Body of pancreas (tissue), 4 donors: ENCODE results near the gene CEP164. TPM values are rescaled to one million over a fixed set of nuclear protein-coding genes. Genes with fewer than 3 reads are reported as not detected.

Experiments
- ATAC-seq: fragments of 150-250 bp; one replicate; pipeline ENCODE4 v1.9.1; 2016
- DNase-seq, 4 donors: peaks; one replicate each; pipeline ENCODE4 v3.0.0-alpha.2; 2019
- H3K27ac ChIP-seq, 4 donors: fragments of 200-600 bp; sonication (generic); 1 replicate in 3 of 4; 2 replicates in 1 of 4; pipeline versions ENCODE4 v1.5.1 to v1.6.1; 2016 to 2019; ENCODE audit warnings: mild to moderate bottlenecking in 1 of 4, mixed read lengths in 1 of 4, moderate library complexity in 1 of 4
- H3K27me3 ChIP-seq, 2 donors: fragments of 200-600 bp; sonication (generic); one replicate each; pipeline ENCODE4 v1.6.0; 2016; ENCODE audit warnings: mild to moderate bottlenecking in 1 of 2
- H3K36me3 ChIP-seq, 2 donors: fragments of 200-600 bp; sonication (generic); replicated peaks in 1 of 2; 2 replicates each; pipeline ENCODE4 v1.5.1; 2016; ENCODE audit warnings: low read depth in 2 of 2; ENCODE audit not compliant: insufficient read depth in 1 of 2
- H3K4me1 ChIP-seq: fragments of 200-600 bp; sonication (generic); one replicate; pipeline ENCODE4 v1.6.0; 2016
- H3K4me3 ChIP-seq, 2 donors: fragments of 200-600 bp; sonication (generic); 1 replicate in 1 of 2; 2 replicates in 1 of 2; pipeline ENCODE4 v1.5.1; 2016 to 2019
- H3K9me3 ChIP-seq, 3 donors: fragments of 200-600 bp; sonication (generic); 1 replicate in 2 of 3; 2 replicates in 1 of 3; pipeline ENCODE4 v1.5.1; 2016
- CTCF ChIP-seq, 7 experiments: fragments of 450-650 bp in 4 of 7; fragments of 200-600 bp in 3 of 7; sonication (generic) in 3 of 7; IDR thresholded peaks; one replicate each; pipeline ENCODE4 v1.5.1; 2016 to 2019; ENCODE audit warnings: antibody characterized with exemption in 7 of 7
- POLR2A ChIP-seq, 3 donors: fragments of 450-650 bp; IDR thresholded peaks; one replicate each; pipeline ENCODE4 v1.6.1; 2016; ENCODE audit warnings: antibody characterized with exemption in 3 of 3, mild to moderate bottlenecking in 2 of 3
- WGBS, 2 donors: methylation state at CpG; one replicate each; pipeline ENCODE4 v1.1.5; 2017; 5-methylcytosine and 5-hydroxymethylcytosine counted together
- intact Hi-C: fragments of 100-400 bp; cut with DNase I; formaldehyde crosslinking; loops from one replicate; pipeline ENCODE4 v1.15.1; 2023
- total RNA-seq, 2 donors: library from RNA; depleted of rRNA; stranded (reverse); fragments of >200 nt; gene quantifications; one replicate each; pipeline ENCODE4 v1.1.0, GENCODE V29; 2016

CEP164 gene
- total RNA-seq, 2 donors from 2014 or later, result 29.1 to 45.8 TPM

DNA sequence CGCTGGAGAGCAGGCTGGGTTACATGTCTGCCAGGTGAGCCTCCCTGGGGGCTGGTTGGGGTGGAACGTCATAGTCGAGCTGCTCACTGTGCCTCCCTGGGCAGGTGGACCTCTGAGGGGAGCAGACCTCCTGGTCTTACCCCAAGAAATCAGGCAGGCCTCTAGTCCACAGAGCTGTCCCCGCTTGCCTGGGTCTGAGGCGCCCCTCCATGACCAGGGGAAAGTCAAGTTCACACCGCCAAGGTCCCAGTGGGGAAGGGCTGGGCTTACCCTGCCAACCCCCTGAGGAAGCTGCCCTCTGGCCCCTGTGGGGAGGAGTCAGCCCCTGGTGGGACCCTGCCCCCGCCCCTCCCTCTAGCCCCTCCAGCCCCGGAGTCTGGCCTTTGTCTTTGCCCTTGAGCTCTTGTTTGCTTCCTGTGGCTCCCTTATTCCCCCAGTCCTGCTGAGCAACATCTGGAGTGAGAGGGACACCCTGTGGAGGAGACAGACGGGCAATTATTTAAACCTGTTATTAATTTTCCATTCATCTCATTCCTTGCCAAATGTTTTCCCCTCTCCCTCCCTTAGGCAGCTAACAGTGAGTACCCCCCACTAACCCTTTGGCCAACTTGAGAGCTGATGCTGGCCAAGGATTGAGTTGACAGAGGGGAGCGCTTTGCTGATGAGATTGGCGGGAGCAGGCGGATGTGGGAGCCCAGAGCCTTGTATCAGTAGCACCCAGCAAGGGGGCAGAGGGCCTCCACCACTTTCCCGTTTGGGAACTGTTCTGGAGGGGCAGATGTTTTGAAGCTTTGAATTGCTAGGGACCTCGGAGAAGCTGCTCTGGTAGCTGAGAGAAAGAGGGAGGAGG is 83.4 kb downstream of the CEP164 start:
- no peak for DNase-seq

DNA sequence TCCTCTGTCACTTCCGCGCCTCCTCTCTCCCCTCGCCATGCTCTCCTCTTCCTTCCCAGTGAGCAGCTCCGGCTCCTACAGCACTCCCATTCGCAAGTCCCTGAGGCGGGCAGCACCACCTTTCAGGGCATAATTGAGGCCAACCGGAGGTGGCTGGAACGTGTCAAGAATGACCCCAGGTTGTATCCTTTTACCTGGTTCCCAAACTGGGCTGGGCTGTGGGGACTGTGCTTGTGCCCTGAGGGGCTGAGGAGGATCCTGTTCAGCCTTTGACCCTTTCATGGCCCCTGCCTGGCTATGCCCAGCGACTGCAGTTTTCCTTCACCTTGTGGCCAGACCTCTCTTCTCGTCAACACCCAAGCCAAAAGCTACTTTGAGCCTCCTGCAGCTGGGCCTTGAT is 84.1 kb downstream of the CEP164 start:
- Histone ChIP-seq H3K27me3 (no peaks in the 10 kb centered on the region), H3K27ac (no peak overlapping the region), H3K9me3 (no peaks in the 10 kb centered on the region), H3K4me1 (no peaks in the 10 kb centered on the region), H3K4me3 (no peak overlapping the region), H3K36me3 (peaks cover 0 to 7% of the 10 kb centered on the region in 2 donors)
- ATAC-seq (no peak), DNase-seq (no peak)
- no peak for TF ChIP-seq POLR2A (IDR thresholded peaks at IDR 0.05)
- WGBS, 2 donors, result 87 to 91% methylated on average over 9 of the region's 10 CpGs
- intact Hi-C loops, result no loop called here

More for the DNA sequence above, 83.4 kb downstream of the CEP164 start:
- Histone ChIP-seq H3K9me3 (no peaks in the 10 kb centered on the region), H3K4me3 (no peak overlapping the region), H3K27me3 (no peaks in the 10 kb centered on the region), H3K4me1 (no peaks in the 10 kb centered on the region), H3K27ac (no peak overlapping the region), H3K36me3 (peaks cover 0 to 10% of the 10 kb centered on the region in 2 donors)
- TF ChIP-seq POLR2A (IDR thresholded peaks at IDR 0.05), result no peak
- TF ChIP-seq CTCF (IDR thresholded peaks at IDR 0.05), result no peak
- WGBS, 2 donors, result 86 to 95% methylated on average over 7 to 14 of the region's 14 CpGs
- no peak for ATAC-seq
- intact Hi-C loops, result no loop called here

DNA sequence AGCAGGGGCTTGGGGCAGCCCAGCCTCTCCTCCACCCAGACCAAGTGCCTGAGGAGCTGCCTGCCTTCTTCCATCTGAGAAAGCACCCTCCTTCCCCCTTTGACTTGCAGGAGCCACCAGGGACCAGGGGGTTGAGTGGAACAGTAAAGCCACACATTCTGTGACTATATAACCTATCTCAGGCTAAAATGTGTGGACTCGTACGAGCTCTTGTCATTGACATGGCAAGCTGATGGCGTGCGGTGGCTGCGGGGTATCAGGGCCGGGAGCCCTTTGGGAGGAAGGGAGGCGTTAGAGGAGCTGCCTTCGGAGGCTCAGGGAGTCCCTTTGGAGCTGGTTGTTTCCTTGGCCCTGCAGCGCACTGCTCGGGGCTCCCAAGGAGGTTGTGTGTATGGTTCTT is 84.5 kb downstream of the CEP164 start:
- WGBS, 2 donors, result 87 to 92% methylated on average over 10 of the region's 10 CpGs

DNA sequence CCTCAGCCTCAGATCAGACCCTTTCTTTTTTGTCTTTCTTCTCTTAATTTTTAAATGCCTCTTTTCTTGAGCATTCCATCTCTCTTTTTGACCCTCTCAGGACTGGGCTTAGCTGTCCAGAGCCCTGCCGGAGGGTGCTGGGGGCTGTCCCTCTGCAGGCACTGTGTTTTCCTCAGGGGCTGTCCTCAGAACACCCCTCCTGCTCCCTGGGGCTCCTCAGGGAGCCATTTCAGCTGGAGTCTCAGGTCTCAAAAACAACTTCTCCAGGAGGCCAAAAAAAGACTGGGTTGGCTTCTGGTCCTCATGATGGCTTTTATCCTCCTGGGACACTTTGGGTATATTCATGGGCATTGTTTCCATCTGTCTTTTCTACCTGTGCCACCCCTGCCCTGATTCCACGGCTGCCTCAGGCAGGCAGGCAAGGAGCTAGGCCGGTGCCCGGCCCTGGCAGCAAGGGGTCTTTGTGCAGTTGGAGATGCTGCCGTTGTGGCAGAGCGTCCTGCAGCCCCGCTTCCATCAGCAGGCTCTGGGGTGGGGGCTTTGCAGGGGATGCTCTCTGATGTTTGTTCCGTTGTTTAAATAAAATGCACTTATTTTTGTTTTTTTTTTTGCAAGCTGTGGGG is 85.1 kb downstream of the CEP164 start:
- H3K4me1 ChIP-seq, result no peaks in the 10 kb centered on the region
- intact Hi-C loops, result no loop called here

More for the DNA sequence above, 84.5 kb downstream of the CEP164 start:
- Histone ChIP-seq H3K4me3 (no peak overlapping the region), H3K27ac (no peak overlapping the region), H3K36me3 (peaks cover 0 to 7% of the 10 kb centered on the region in 2 donors), H3K9me3 (no peaks in the 10 kb centered on the region), H3K27me3 (no peaks in the 10 kb centered on the region), H3K4me1 (no peaks in the 10 kb centered on the region)
- ATAC-seq (no peak), DNase-seq (no peak)
- no peak for TF ChIP-seq CTCF (IDR thresholded peaks at IDR 0.05)
- TF ChIP-seq POLR2A (IDR thresholded peaks at IDR 0.05), result no peak
- intact Hi-C loops, result no loop called here

More for the DNA sequence above, 85.1 kb downstream of the CEP164 start:
- 95 to 98% methylated on average over 8 of the region's 8 CpGs for WGBS, 2 donors
- no peaks in the 10 kb centered on the region for H3K9me3 ChIP-seq
- H3K36me3 ChIP-seq, result peaks cover 0 to 6% of the 10 kb centered on the region in 2 donors
- H3K27ac ChIP-seq, result no peak overlapping the region
- TF ChIP-seq CTCF (IDR thresholded peaks at IDR 0.05), result no peak
- no peak for TF ChIP-seq POLR2A (IDR thresholded peaks at IDR 0.05)
- H3K27me3 ChIP-seq, result no peaks in the 10 kb centered on the region
- no peak overlapping the region for H3K4me3 ChIP-seq
- no peak for ATAC-seq
- DNase-seq, result no peak
